ENCODE data around the gene PIH1D1.
A peak's percentile ranks its signal among the peaks of the same experiment; 100 is the strongest.
"Not testable (repeated sequence)": the region's sequence is repeated elsewhere in the genome, so short reads cannot be mapped to it uniquely, and the experiment has no call there.

The PIH1D1 gene

DNA sequence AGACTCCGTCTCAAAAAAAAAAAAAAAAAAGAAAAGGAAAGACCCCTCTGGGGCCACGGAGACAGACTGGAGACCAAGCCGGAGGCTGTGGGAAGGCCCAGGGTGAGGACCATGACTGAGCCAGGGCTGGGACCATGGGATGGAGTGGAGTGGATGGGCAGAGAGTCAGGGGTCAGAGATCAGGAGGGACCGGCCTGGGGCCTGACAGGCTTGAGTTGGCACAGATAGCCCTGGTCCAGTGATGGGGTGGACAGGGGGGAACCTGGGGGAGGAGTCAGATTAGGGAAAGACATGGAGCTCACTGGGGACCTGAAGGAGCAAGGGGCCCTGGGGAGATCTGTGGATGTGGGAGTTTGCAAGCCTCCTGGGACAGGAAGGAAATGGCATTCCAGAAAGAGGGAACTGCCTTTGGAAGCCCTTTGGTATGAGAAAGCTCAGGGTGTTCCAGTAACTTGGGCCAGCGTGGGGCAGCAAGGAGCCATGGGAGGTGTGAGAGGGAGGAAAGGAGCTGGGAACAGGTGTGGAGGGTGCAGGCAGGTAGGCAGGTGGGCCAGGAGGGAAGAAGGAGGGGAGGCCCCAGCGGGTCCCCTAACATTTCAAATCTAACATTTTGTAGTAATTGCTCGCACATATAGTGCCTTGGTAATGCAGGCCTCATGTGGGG is 29.5 kb upstream of the PIH1D1 start:
- DNase-seq (ENCODE audit: low read depth in 2 of 2): no peak

DNA sequence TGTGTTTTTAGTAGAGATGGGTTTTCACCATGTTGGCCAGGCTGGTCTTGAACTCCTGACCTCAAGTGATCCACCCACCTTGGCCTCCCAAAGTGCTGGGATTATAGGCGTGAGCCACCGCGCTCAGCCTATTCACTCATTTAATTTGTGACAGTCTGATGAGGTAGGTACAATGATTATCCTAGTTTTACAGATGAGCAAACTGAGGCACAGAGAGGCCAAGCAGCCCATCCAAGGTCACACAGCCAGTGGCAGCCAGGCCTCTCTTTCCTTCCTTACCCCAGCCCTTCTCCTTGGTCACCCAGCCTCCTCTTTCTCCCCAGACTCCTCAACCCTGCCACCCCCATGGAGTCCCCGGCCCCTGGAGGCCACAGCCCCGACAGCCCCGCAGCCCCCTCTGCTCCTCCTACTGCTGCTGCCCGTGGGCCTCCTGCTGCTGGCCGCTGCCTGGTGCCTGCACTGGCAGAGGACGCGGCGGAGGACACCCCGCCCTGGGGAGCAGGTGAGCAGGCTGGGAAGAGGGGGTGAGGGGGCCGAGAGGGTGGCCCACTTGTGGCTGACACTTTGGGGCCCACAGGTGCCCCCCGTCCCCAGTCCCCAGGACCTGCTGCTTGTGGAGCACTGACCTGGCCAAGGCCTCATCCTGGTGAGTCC is 28.5 kb upstream of the PIH1D1 start:
- DNase-seq (ENCODE audit: low read depth in 2 of 2): no peak

DNA sequence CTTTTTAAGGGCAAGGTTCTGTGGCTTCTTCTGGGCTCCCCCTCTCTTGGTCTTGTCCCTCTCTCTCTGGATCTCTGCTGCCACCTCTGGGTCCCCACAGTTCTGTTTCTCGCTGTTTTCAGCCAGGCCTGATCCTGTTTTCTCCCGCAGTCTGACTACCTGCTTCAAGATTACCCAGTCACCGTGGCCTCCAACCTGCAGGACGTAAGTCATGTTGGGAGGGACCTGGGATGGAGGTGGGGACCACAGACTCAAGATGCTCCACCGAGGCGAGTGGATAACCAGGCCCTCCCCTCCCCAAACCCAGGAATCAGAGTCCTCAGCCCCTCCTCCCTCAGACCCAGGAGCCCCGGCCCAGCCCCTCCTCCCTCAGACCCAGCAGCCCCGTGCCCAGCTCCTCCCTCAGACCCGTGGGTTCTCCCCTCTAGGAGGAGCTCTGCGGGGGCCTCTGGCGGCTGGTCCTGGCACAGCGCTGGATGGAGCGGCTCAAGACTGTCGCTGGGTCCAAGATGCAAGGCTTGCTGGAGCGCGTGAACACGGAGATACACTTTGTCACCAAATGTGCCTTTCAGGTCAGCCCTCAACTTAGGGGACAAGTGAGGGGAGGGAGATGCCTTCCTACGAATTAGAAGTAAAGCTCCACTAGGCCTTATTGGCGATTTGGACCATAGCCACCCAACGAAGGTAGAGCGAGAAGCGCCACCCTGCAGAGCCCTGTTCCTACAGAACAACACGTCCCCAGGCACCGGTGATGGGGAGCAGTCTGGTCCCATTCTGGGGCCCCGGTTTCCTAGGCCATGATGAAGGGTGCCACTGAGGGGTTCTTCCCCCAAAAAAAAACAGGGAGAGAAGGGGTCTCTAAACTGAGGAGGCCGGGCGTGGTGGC is 24.6 kb upstream of the PIH1D1 start:
- no peak for DNase-seq (ENCODE audit: low read depth in 2 of 2)

DNA sequence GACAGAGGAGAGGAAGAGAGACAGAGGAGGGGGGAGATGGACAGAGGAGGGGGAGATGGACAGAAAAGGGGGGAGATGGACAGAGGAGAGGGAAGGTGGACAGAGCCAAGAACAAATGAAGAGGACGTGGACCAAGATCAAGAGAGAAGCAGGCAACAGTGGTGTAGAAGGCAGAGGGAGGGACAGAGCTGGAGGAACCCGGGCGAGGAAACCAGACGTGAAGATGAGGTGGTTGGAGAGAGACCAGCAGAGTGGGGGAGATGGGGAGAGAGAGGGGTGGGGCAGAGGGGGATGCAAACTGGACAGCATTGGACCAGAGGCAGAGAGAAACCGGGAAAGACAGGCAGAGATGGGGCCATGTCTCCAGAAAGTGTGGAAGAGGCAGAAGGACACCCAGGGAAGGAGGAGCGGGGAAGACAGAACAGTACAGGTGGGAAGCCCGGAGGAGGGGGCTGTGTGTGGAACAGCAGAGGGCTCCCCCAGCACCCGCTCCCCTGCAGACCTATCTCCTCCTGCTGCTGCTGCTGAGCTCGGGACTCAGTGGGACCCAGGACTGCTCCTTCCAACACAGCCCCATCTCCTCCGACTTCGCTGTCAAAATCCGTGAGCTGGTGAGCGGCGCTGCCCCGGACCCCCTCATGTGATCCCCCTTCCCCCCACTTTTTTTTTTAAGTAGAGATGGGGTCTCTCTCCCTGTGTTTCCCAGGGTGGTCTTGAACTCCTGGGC is 23.7 kb upstream of the PIH1D1 start:
- DNase-seq (ENCODE audit: low read depth in 2 of 2): no peak

DNA sequence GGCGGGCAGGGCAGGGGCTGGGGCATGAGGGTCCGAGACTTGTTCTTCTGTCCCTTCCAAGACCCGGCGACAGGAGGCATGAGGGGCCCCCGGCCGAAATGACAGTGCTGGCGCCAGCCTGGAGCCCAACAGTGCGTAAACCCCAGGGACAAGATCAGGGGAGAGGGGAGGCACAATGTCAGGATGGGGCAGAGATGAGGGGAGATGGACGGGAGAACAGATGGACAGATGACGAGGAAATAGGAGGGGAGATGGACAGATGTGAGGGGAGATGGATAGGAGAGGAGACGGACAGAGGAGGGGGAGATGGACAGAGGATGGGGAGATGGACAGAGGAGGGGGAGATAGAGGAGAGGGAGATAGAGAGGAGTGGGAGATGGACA is 22.9 kb upstream of the PIH1D1 start:
- no peak for DNase-seq (ENCODE audit: low read depth in 2 of 2)

DNA sequence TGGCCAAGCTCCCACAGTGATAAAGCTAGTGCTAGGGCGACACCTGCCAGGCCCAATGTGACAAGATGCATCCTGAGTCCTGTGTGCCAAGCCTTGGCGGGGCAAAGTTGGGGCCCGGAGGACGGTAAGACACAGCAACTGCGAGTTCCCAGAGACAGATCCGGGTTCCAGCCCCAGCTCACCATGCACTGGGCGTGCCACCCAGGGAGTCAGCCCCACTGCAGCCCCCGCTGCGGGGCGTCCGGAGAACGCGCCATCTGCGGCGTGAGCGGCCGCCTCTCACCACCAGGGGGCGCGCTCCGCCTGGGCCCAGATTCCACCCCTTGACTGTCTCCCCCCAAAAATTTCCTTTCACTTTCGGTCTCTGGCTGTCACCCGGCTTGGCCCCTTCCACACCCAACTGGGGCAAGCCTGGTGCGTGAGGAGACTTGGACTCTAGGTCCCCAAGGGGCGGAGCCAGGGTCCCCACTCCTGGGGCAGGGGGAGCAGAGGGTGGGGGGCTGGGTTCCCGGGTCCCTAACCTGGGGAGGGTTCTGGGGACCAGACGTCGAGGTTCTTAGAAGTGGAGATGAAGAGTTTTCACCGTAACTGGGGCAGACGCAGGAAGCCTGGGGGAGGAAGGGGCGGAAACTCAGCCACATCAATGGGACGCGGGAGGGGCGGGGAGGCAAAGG is 22.4 kb upstream of the PIH1D1 start, which contains the start of gene FLT3LG:
TSS of gene FLT3LG (plus strand) at position 348 of the 674 bp plus-strand sequence. CDS start 425 bp downstream, outside the sequence.
- DNase-seq (ENCODE audit: low read depth in 2 of 2): peak; percentile 77 to 78

DNA sequence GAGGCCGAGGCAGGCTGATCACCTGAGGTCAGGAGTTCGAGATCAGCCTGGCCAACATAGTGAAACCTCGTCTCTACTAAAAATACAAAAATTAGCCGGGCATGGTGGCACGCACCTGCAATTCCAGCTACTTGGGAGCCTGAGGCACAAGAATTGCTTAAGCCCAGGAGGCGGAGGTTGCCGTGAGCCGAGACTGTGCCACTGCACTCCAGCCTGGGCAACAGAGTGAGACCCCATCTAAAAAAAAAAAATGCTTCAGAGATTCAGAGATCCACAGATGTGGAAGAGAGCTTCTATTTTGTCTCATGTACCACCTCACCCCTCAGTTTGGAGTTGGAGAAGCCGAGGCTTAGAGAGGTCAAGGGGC is 21.9 kb upstream of the PIH1D1 start:
- DNase-seq (ENCODE audit: low read depth in 2 of 2): not testable (repeated sequence)

DNA sequence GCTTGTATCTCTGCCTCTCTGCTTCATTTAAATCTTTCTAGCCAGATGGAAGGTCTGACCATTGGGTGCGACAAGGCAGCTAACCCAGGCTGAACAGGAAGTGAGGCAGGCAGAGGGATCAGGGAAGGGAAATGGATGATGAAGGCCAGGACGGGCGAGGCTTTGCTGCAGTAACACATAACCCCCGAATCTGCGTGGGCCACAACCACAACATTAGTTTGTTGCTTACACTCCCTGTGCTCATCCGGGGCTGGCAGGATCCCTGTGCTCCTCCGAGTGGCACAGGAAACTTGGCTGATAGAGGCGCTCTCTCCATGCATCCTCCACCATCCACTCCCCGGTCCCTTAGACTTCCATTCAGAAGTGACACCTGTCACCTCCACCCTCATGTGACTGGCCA is 21.3 kb upstream of the PIH1D1 start:
- DNase-seq (ENCODE audit: low read depth in 2 of 2): no peak

DNA sequence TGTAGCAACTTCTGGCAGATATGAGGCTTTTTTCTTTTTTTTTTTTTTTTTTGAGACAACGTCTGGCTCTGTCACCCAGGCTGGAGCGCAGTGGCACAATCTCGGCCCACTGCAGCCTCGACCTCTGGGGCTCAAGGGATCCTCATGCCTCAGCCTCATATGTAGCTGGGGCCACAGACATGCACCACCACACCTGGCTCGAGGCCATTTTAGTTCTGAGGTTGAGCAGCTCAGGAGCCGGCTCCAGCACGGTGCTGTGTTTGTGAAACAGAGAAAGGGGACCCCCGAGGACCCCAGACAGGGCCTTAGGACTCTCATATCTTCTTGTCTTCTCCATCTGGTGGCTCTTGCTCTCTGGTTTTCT is 19.0 kb upstream of the PIH1D1 start:
- DNase-seq (ENCODE audit: low read depth in 2 of 2): no peak

DNA sequence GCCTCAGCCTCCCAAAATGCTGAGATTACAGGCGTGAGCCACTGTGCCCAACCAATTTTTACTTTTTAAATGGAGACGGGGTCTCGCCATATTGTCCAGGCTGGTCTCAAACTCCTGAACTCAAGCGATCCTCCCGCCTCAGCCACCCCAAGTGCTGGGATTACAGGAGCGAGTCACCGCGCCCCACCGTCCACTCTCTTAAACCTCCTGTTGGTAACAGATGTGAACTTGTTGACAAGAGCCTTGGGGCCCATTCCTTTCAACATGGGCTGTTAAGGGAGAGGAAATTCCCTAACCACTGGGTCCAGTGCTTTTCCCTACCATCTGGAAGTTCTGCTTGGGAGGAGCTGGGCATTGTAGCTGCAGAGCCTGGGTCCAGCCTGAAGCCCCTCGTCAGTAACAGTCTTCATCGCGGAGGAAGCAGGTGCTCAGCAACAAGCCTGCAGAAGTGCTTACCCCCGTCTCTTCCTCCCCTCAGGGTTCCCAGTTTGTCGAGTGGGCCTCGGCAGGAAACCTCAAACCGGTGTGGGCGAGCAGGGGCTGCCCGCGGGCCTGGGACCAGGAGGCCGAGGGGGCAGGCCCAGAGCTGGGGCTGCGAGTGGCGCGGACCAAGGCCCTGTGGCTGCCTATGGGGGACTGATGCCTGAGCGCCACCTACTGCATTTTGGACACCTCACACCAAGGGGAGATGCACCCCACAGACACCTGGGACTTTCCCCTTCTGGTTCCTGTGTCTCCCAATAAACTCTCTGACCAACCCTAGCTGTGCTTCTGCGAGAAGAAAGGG is 18.4 kb upstream of the PIH1D1 start:
- peak; percentile 52 to 64 for DNase-seq (ENCODE audit: low read depth in 2 of 2)

DNA sequence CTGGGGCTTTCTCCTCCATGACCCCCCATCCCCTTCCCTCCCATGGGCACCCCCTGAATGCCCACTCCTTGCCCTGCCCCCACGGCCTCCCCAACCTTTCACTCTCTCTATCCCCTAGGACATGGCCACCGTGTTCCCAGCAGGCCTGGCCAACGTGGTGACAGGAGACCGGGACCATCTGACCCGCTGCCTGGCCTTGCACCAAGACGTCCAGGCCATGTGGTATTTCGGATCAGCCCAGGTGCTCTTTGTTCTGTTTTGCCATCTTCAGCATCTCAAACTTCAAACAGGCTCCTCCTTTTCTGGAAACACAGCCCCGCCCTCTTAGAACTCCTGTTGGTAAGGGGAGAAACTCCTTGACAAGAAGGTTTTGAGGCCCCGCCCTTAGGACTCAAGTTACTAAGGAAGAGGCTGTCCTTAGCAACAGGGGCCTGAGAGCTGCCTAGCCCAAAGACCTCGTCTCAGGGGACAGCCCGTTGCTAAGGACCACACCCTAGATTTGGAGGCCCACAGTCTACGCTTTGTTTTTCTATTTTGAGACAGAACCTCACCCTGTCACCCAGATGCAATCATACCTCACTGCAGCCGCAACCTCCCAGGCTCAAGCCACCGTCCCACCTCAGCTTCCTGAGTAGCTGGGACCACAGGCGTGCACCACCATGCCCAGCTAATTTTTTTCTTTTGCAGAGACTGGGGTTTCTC is 17.3 kb upstream of the PIH1D1 start:
- peak; percentile 60 to 71 for DNase-seq (ENCODE audit: low read depth in 2 of 2)

DNA sequence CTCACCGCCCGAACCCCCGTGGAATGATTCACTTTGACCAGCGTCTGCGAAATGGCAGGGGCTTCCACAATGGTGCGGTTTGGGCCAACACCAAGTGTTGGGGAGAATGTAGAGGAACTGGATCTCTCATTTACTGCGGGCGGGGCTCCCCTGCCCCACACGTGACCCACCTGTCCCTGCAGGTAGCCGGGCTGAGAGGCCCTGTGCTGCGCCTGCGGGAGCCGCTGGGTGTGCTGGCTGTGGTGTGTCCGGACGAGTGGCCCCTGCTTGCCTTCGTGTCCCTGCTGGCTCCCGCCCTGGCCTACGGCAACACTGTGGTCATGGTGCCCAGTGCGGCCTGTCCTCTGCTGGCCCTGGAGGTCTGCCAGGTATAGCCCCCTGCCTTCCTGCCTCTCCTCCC is 16.6 kb upstream of the PIH1D1 start:
- no peak for DNase-seq (ENCODE audit: low read depth in 2 of 2)

DNA sequence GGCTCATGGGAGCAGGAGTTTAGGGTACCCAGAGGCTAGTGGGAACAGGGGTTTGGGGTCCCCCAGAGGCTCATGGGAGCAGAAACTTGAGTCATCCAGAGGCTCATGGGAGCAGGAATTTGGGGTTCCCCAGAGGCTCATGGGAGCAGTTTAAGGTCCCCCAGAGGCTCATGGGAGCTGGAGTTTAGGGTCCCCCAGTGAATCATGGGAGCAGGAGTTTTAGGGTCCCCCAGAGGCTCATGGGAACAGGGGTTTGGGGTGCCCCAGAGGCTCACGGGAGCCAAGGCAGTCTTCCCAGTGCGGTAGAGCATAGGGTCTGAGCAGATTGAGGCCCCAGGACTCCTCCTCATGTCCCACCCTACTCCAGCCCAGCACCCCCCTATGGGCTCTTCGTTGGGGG is 13.8 kb upstream of the PIH1D1 start:
- DNase-seq (ENCODE audit: low read depth in 2 of 2): no peak

DNA sequence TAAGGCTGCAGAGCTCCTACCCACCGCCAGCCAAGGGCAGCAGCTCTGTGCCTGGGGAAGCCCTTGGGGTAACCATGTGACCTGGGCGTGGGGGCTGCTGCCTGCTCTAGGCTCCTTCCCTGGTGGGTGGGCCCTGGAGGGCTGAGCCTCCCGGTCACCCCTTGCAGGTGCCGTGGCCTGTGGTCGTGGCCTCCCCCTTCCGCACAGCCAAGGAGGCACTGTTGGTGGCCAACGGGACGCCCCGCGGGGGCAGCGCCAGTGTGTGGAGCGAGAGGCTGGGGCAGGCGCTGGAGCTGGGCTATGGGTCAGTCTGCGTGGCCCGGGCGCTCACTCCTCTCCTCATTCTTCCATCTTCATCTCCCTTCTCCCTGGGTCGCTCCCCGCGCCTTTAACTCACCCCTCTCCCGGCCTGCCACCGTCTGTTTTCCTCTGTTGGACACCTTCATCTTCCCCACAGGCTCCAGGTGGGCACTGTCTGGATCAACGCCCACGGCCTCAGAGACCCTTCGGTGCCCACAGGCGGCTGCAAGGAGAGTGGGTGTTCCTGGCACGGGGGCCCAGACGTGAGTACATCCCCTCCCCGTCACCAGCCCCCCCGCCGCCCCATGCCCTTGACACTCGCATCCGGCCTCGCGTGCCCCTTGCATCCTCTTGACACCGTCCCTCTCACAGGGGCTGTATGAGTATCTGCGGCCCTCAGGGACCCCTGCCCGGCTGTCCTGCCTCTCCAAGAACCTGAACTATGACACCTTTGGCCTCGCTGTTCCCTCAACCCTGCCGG is 12.5 kb upstream of the PIH1D1 start:
- no peak for DNase-seq (ENCODE audit: low read depth in 2 of 2)

DNA sequence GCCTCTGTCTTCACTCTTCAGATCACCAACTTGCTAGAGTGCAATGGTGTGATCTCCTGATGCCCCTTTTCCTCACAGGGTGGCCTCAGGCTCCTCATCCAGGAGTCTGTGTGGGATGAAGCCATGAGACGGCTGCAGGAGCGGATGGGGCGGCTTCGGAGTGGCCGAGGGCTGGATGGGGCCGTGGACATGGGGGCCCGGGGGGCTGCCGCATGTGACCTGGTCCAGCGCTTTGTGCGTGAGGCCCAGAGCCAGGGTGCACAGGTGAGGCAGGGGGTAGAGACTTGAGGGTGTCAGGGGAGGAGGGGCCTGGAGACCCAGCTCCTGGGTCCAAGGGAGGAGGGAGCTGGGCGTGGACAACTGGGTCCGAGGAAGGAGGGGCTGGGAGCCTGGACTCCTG is 10.9 kb upstream of the PIH1D1 start:
- no peak for DNase-seq (ENCODE audit: low read depth in 2 of 2)

DNA sequence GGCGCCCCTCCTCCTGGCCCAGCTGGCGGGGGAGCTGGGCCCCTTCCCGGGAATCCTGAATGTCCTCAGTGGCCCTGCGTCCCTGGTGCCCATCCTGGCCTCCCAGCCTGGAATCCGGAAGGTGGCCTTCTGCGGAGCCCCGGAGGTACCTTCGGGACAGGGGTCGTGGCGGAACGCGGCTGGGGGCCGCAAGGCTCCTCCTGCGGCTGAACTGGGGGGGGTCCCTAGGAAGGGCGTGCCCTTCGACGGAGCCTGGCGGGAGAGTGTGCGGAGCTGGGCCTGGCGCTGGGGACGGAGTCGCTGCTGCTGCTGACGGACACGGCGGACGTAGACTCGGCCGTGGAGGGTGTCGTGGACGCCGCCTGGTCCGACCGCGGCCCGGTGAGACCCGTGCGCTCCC is 10.0 kb upstream of the PIH1D1 start:
- no peak for DNase-seq (ENCODE audit: low read depth in 2 of 2)

DNA sequence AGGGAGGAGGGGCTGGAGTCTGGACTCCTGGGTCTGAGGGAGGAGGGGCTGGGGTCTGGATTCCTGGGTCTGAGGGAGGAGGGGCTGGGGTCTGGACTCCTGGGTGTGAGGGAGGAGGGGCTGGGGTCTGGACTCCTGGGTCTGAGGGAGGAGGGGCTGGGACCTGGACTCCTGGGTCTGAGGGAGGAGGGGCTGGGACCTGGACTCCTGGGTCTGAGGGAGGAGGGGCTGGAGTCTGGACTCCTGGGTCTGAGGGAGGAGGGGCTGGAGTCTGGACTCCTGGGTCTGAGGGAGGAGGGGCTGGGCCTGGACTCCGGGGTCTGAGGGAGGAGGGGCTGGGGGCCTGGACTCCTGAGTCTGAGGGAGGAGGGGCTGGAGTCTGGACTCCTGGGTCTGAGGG is 9.5 kb upstream of the PIH1D1 start:
- not testable (repeated sequence) for DNase-seq (ENCODE audit: low read depth in 2 of 2)

DNA sequence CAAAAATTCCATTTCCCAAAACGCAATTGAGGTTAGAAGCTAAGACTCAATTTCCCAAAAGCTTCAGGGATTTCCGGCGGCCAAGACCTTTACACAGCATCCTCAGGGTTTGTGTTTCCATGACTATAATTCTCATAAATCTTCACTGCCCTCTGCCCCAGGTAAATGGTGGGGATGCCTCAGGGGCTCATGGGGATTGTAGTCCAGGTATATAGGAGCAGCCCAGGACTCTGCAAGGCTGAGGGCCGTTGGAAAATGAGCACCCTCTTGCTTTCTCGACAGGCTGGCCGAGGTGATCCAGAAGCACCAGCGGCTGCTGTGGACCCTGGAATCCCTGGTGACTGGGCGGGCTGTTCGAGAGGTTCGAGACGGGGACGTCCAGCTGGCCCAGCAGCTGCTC is 7.8 kb upstream of the PIH1D1 start:
- no peak for DNase-seq (ENCODE audit: low read depth in 2 of 2)

DNA sequence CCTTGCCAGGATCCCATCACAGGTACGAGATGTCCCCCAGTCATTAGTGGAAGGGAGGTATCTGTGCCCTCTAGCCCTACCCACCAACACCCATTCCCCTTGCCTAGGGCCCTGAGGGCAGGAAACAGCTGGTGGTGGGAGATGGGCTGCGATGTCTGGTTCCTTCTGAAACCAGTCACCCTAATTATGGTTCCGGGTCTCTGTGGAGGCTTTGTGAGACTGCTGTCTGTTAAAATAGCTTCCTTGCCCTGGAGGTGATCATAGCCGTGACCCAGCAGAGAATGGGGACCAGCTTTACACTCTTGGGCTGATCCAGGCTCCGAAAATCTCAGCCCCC is 6.9 kb upstream of the PIH1D1 start:
- DNase-seq (ENCODE audit: low read depth in 2 of 2): no peak

DNA sequence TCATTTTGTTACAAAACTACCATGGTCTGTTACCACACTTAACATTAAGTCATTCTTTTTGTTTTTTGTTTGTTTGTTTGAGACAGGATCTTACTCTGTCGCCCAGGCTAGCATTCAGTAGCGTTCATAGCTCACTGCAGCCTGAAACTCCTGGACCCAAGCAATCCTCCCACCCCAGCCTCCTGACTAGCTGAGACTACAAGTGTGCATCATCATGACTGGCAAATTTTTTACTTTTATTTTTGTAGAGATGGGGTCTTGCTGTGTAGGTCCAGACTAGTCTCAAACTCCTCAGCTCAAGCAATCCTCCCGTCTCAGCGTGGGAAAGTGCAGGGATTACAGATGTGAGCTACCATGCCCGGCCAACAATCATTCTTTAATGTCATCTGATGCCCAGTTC is 4.7 kb upstream of the PIH1D1 start:
- DNase-seq (ENCODE audit: low read depth in 2 of 2): no peak

Data from stimulated activated CD8-positive, alpha-beta memory T cell treated with anti-CD3 and anti-CD28 coated beads, Interleukin-7, amount 100 ng/mL, for 1 hour (primary cell).